CD14-positive monocyte (primary cell): ENCODE data around the gene RBM28. TPM values are rescaled to one million over a fixed set of nuclear protein-coding genes. Genes with fewer than 3 reads are reported as not detected.

Experiments used
- DNase-seq, 3 donors: peaks; one replicate each; pipeline ENCODE4 v3.0.0-alpha.2; 2011 to 2022
- H2AFZ ChIP-seq: 2 replicates; pipeline ENCODE4 v1.6.0; 2012; ENCODE audit warnings: mild to moderate bottlenecking, low read depth, low read length, inconsistent platforms; ENCODE audit not compliant: insufficient read depth, poor library complexity, severe bottlenecking
- H3K27ac ChIP-seq, 2 donors: 1 replicate in 1 of 2; 2 replicates in 1 of 2; pipeline ENCODE4 v1.5.1; 2012 to 2013; ENCODE audit warnings: low read length in 2 of 2, control low read depth in 1 of 2, inconsistent platforms in 1 of 2, low read depth in 1 of 2, mild to moderate bottlenecking in 1 of 2
- H3K27me3 ChIP-seq, 2 donors: one replicate each; pipeline versions ENCODE4 v1.6.0 to v1.6.1; 2011 to 2013; ENCODE audit warnings: low read length in 2 of 2; ENCODE audit not compliant: control insufficient read depth in 2 of 2, insufficient read depth in 2 of 2
- H3K36me3 ChIP-seq, 2 donors: replicated peaks in 1 of 2; 1 replicate in 1 of 2; 2 replicates in 1 of 2; pipeline versions ENCODE4 v1.5.1 to v1.6.1; 2012 to 2013; ENCODE audit warnings: low read length in 2 of 2, control low read depth in 1 of 2, inconsistent platforms in 1 of 2, mild to moderate bottlenecking in 1 of 2; ENCODE audit not compliant: insufficient read depth in 2 of 2, control insufficient read depth in 1 of 2
- H3K4me1 ChIP-seq, 2 donors: 1 replicate in 1 of 2; 2 replicates in 1 of 2; pipeline versions ENCODE4 v1.5.1 to v1.6.1; 2012 to 2013; ENCODE audit warnings: low read length in 2 of 2, control low read depth in 1 of 2, inconsistent platforms in 1 of 2, mild to moderate bottlenecking in 1 of 2, moderate library complexity in 1 of 2; ENCODE audit not compliant: insufficient read depth in 2 of 2, control insufficient read depth in 1 of 2
- H3K4me2 ChIP-seq: replicated peaks from 2 replicates; pipeline ENCODE3; 2012; ENCODE audit warnings: low read length, moderate library complexity, mild to moderate bottlenecking; ENCODE audit not compliant: poor library complexity, severe bottlenecking; ENCODE audit errors: extremely low read depth
- H3K4me3 ChIP-seq, 3 experiments: fragments of 200-600 bp in 1 of 3; sonication (generic) in 1 of 3; replicated peaks in 1 of 3; 1 replicate in 2 of 3; 2 replicates in 1 of 3; pipeline ENCODE4 v1.5.1; 2011 to 2013; ENCODE audit warnings: low read length in 3 of 3, mild to moderate bottlenecking in 3 of 3, control low read depth in 2 of 3, low read depth in 2 of 3, inconsistent platforms in 1 of 3, moderate library complexity in 1 of 3
- H3K79me2 ChIP-seq: 2 replicates; pipeline ENCODE4 v1.6.0; 2012; ENCODE audit warnings: mild to moderate bottlenecking, control low read depth, inconsistent platforms, low read length, moderate library complexity; ENCODE audit not compliant: insufficient read depth
- H3K9ac ChIP-seq: 2 replicates; pipeline ENCODE4 v1.6.0; 2017; ENCODE audit warnings: low read length, mild to moderate bottlenecking; ENCODE audit not compliant: insufficient read depth, poor library complexity, severe bottlenecking
- H3K9me3 ChIP-seq, 2 donors: replicated peaks in 1 of 2; 1 replicate in 1 of 2; 2 replicates in 1 of 2; pipeline versions ENCODE4 v1.5.1 to v1.6.1; 2012 to 2013; ENCODE audit warnings: low read length in 2 of 2, control low read depth in 1 of 2; ENCODE audit not compliant: control insufficient read depth in 1 of 2, insufficient read depth in 1 of 2
- H4K20me1 ChIP-seq: 2 replicates; pipeline ENCODE4 v1.6.0; 2012; ENCODE audit warnings: mild to moderate bottlenecking, low read length, control low read depth, moderate library complexity; ENCODE audit not compliant: insufficient read depth
- H3K27ac Mint-ChIP-seq, 7 donors: one replicate each; pipeline ENCODE4 v1.8.0; 2020; ENCODE audit warnings: mild to moderate bottlenecking in 7 of 7, mixed read lengths in 7 of 7, moderate library complexity in 6 of 7, inconsistent platforms in 2 of 7
- H3K27me3 Mint-ChIP-seq, 3 donors: one replicate each; pipeline ENCODE4 v1.8.0; 2021 to 2022; ENCODE audit warnings: low read depth in 3 of 3, mild to moderate bottlenecking in 3 of 3, mixed read lengths in 3 of 3, moderate library complexity in 3 of 3, inconsistent platforms in 1 of 3
- H3K36me3 Mint-ChIP-seq, 2 donors: one replicate each; pipeline ENCODE4 v1.8.0; 2020; ENCODE audit warnings: mixed read lengths in 2 of 2, inconsistent platforms in 1 of 2, mild to moderate bottlenecking in 1 of 2
- H3K4me1 Mint-ChIP-seq: one replicate; pipeline ENCODE4 v1.8.0; 2020; ENCODE audit warnings: mild to moderate bottlenecking, mixed read lengths
- H3K4me3 Mint-ChIP-seq, 2 donors: one replicate each; pipeline ENCODE4 v1.8.0; 2020; ENCODE audit warnings: mild to moderate bottlenecking in 2 of 2, mixed read lengths in 2 of 2, moderate library complexity in 1 of 2
- H3K9me3 Mint-ChIP-seq, 7 donors: one replicate each; pipeline ENCODE4 v1.8.0; 2020 to 2022; ENCODE audit warnings: mixed read lengths in 7 of 7, mild to moderate bottlenecking in 6 of 7, moderate library complexity in 6 of 7, inconsistent platforms in 2 of 7
- WGBS: methylation state at CpG from one replicate; pipeline ENCODE4 v1.1.5; 2013; ENCODE audit warnings: missing lambda C conversion rate; ENCODE audit not compliant: insufficient coverage; 5-methylcytosine and 5-hydroxymethylcytosine counted together
- intact Hi-C, 2 donors: fragments of 100-400 bp; cut with micrococcal nuclease; formaldehyde crosslinking; loops; one replicate each; pipeline versions ENCODE4 v1.15.0 to v1.15.1; 2023
- polyA plus RNA-seq, 3 donors: library from polyadenylated mRNA; depleted of rRNA in 1 of 3; unstranded in 2 of 3; stranded (reverse) in 1 of 3; fragments of 300-500 nt in 2 of 3; fragments of >200 nt in 1 of 3; fragmentation: Illumina TruSeq in 2 of 3; gene quantifications; 1 replicate in 2 of 3; 2 replicates in 1 of 3; pipeline ENCODE4 v1.2.3, GENCODE V29; 2012 to 2021
- TF ChIP-seq, protein P1 (sequence below): fragments of 200-600 bp; IDR thresholded peaks from one replicate; pipeline ENCODE4 v1.8.0; 2022; ENCODE audit warnings: antibody characterized with exemption, mild to moderate bottlenecking

Gene RBM28
- polyA plus RNA-seq, 3 donors: 4.0 to 14.4 (median 4.9) TPM

DNA sequence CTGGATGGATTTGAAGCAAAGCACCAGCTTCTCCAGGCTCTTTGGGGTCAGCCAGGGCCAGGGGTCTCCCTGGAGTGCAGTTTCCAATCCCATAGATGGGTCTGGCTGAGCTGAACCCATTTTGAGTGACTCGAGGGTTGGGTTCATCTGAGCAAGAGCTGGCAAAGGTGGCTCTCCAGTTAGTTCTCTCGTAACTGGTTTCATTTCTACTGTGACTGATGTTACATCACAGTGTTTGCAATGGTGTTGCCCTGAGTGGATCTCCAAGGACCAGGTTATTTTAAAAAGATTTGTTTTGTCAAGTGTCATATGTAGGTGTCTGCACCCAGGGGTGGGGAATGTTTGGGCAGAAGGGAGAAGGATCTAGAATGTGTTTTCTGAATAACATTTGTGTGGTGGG is 88.4 kb downstream of the RBM28 start:
- H3K36me3 ChIP-seq: no peaks in the 10 kb centered on the region
- TF ChIP-seq, protein P1, sequence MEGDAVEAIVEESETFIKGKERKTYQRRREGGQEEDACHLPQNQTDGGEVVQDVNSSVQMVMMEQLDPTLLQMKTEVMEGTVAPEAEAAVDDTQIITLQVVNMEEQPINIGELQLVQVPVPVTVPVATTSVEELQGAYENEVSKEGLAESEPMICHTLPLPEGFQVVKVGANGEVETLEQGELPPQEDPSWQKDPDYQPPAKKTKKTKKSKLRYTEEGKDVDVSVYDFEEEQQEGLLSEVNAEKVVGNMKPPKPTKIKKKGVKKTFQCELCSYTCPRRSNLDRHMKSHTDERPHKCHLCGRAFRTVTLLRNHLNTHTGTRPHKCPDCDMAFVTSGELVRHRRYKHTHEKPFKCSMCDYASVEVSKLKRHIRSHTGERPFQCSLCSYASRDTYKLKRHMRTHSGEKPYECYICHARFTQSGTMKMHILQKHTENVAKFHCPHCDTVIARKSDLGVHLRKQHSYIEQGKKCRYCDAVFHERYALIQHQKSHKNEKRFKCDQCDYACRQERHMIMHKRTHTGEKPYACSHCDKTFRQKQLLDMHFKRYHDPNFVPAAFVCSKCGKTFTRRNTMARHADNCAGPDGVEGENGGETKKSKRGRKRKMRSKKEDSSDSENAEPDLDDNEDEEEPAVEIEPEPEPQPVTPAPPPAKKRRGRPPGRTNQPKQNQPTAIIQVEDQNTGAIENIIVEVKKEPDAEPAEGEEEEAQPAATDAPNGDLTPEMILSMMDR: no peak
- H3K79me2 ChIP-seq: no peaks in the 10 kb centered on the region
- no peak overlapping the region for H3K9ac ChIP-seq
- Mint-ChIP-seq H3K4me1 (peaks cover 17% of the 10 kb centered on the region), H3K9me3 (peaks cover 0 to 4% (median 0%) of the 10 kb centered on the region in 7 donors), H3K27me3 (peaks cover 0 to 4% (median 3%) of the 10 kb centered on the region in 3 donors), H3K36me3 (no peaks in the 10 kb centered on the region), H3K4me3 (no peak overlapping the region), H3K27ac (peak overlapping the region in 1 of 7 donors; percentile 60)
- no peaks in the 10 kb centered on the region for H4K20me1 ChIP-seq
- intact Hi-C loops: no loop called here
- DNase-seq: peak in 1 of 3 donors; percentile 24
- H2AFZ ChIP-seq: peak overlapping the region; percentile 74
- H3K4me3 ChIP-seq: no peak overlapping the region
- H3K27me3 ChIP-seq: no peaks in the 10 kb centered on the region
- H3K4me1 ChIP-seq: peaks cover 12% of the 10 kb centered on the region in 2 donors
- 13% methylated on average over 2 of the region's 2 CpGs for WGBS
- H3K4me2 ChIP-seq: peak overlapping the region; percentile 18
- H3K27ac ChIP-seq: no peak overlapping the region
- no peaks in the 10 kb centered on the region for H3K9me3 ChIP-seq

DNA sequence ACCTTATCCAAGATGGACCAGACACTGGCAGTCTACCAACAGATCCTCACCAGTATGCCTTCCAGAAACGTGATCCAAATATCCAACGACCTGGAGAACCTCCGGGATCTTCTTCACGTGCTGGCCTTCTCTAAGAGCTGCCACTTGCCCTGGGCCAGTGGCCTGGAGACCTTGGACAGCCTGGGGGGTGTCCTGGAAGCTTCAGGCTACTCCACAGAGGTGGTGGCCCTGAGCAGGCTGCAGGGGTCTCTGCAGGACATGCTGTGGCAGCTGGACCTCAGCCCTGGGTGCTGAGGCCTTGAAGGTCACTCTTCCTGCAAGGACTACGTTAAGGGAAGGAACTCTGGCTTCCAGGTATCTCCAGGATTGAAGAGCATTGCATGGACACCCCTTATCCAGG is 89.2 kb downstream of the RBM28 start:
- Mint-ChIP-seq H3K4me3 (no peak overlapping the region), H3K27me3 (peaks cover 0 to 4% (median 3%) of the 10 kb centered on the region in 3 donors), H3K27ac (peak overlapping the region in 1 of 7 donors; percentile 5), H3K36me3 (no peaks in the 10 kb centered on the region), H3K4me1 (peaks cover 17% of the 10 kb centered on the region), H3K9me3 (peaks cover 0 to 4% (median 0%) of the 10 kb centered on the region in 7 donors)
- TF ChIP-seq, protein P1: no peak
- Histone ChIP-seq H2AFZ (no peak overlapping the region), H3K4me3 (no peak overlapping the region), H3K9ac (no peak overlapping the region), H3K9me3 (no peaks in the 10 kb centered on the region), H3K27ac (no peak overlapping the region), H3K27me3 (no peaks in the 10 kb centered on the region), H3K4me2 (no peak overlapping the region), H3K4me1 (peaks cover 12% of the 10 kb centered on the region in 2 donors), H3K79me2 (no peaks in the 10 kb centered on the region), H3K36me3 (no peaks in the 10 kb centered on the region), H4K20me1 (no peaks in the 10 kb centered on the region)
- intact Hi-C loops: no loop called here
- DNase-seq: no peak
- 96% methylated on average over 5 of the region's 5 CpGs for WGBS
